ENCODE results near the gene HPS6. TPM values are rescaled to one million over a fixed set of nuclear protein-coding genes. Genes with fewer than 3 reads are reported as not detected.

Gene HPS6
- total RNA-seq, 1 experiment from 2014 or later, result 18.7 TPM

DNA sequence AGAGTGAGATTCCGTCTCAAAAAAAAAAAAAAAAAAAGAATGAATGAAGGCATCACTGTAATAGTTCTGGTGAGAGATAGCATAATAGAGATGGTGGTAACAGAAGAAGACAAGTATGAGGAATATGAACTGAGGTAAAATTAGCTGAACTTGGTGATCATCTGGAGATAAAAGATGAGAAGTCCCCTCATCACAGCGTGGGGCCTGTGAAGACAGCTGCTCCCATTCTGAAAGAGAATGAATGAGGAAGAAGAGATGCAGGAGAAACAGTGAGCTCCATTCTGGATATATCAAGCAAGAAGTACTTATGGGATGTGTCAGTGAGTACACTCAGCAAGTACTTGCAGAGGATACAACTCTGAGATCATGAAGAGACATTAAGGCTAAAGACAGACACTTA lies 37.9 kb upstream of the HPS6 start:
- Histone ChIP-seq H2BK12ac (ENCODE audit: insufficient read length, low read depth, low read length) (no peak overlapping the region), H3K56ac (ENCODE audit: insufficient read length, low read depth, low read length) (no peak overlapping the region), H3K4ac (ENCODE audit: low read depth, low read length) (no peak overlapping the region), H4K8ac (replicated peaks; ENCODE audit: insufficient read length, low read depth, low read length) (no peak overlapping the region), H3K14ac (ENCODE audit: insufficient read depth, low read length) (no peak overlapping the region), H2BK5ac (ENCODE audit: insufficient read length, low read length) (no peak overlapping the region), H2AK5ac (ENCODE audit: insufficient read length, low read length) (no peak overlapping the region), H2BK20ac (ENCODE audit: low read depth, low read length, poor library complexity, severe bottlenecking) (no peak overlapping the region), H3K27ac (ENCODE audit: insufficient read length, low read depth, low read length) (no peak overlapping the region), H3T11ph (ENCODE audit: low read length) (no peak overlapping the region), H2BK15ac (ENCODE audit: low read depth, low read length) (no peak overlapping the region), H4K20me1 (ENCODE audit: control insufficient read depth, insufficient read depth, insufficient read length) (no peaks in the 10 kb centered on the region), H2BK120ac (ENCODE audit: low read depth, low read length, poor library complexity, severe bottlenecking) (no peak overlapping the region), H3K23me2 (ENCODE audit: insufficient read length, low read depth, low read length, poor library complexity, severe bottlenecking) (no peaks in the 10 kb centered on the region), H3K9me3 (ENCODE audit: control insufficient read depth, low read depth, low read length) (no peaks in the 10 kb centered on the region), H3K79me2 (ENCODE audit: insufficient read depth, low read length) (no peaks in the 10 kb centered on the region), H3K18ac (ENCODE audit: insufficient read length, low read depth, low read length) (no peak overlapping the region), H3K27me3 (ENCODE audit: insufficient read depth, low read length) (no peaks in the 10 kb centered on the region), H3K79me1 (ENCODE audit: insufficient read depth, low read depth, low read length, poor library complexity, severe bottlenecking) (no peaks in the 10 kb centered on the region), H3K23ac (ENCODE audit: insufficient read length, low read depth, low read length) (no peak overlapping the region), H3K4me1 (ENCODE audit: insufficient read depth, low read length) (no peaks in the 10 kb centered on the region), H3K9ac (ENCODE audit: extremely low read depth, insufficient read length, low read length) (no peak overlapping the region), H3K4me2 (ENCODE audit: insufficient read depth, insufficient read length, low read length) (no peak overlapping the region), H2AFZ (ENCODE audit: low read length) (no peak overlapping the region), H4K91ac (ENCODE audit: insufficient read length, low read depth, low read length) (no peak overlapping the region), H4K5ac (ENCODE audit: insufficient read length, low read depth, low read length) (no peak overlapping the region)
- peaks cover 4% of the 10 kb centered on the region in 2 experiments; a peak in 3 of 4 replicates for H3K4me1 Mint-ChIP-seq
- TF ChIP-seq, protein P1, sequence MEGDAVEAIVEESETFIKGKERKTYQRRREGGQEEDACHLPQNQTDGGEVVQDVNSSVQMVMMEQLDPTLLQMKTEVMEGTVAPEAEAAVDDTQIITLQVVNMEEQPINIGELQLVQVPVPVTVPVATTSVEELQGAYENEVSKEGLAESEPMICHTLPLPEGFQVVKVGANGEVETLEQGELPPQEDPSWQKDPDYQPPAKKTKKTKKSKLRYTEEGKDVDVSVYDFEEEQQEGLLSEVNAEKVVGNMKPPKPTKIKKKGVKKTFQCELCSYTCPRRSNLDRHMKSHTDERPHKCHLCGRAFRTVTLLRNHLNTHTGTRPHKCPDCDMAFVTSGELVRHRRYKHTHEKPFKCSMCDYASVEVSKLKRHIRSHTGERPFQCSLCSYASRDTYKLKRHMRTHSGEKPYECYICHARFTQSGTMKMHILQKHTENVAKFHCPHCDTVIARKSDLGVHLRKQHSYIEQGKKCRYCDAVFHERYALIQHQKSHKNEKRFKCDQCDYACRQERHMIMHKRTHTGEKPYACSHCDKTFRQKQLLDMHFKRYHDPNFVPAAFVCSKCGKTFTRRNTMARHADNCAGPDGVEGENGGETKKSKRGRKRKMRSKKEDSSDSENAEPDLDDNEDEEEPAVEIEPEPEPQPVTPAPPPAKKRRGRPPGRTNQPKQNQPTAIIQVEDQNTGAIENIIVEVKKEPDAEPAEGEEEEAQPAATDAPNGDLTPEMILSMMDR (conservative IDR thresholded peaks at IDR 0.05), result no peak
- H3K36me3 Mint-ChIP-seq (ENCODE audit: insufficient read depth in 1 of 3, low read depth in 3 of 3), result peaks cover 15 to 64% (median 49%) of the 10 kb centered on the region in 3 experiments
- H3K27ac Mint-ChIP-seq, result no peak overlapping the region
- no peaks in the 10 kb centered on the region for H3K9me3 Mint-ChIP-seq
- no peak for DNase-seq
- H3K27me3 Mint-ChIP-seq (ENCODE audit: low read depth), result no peaks in the 10 kb centered on the region
- no peak overlapping the region for H3K4me3 Mint-ChIP-seq
- no CpG with 5 or more reads among the region's 2 CpGs for WGBS (ENCODE audit: extremely low coverage, insufficient read length, low lambda C conversion rate)
